Measurements from ENCODE around the gene SMG9. TPM values are rescaled to one million over a fixed set of nuclear protein-coding genes. Genes with fewer than 3 reads are reported as not detected.
"Not testable (repeated sequence)": the region's sequence is repeated elsewhere in the genome, so short reads cannot be mapped to it uniquely, and the experiment has no call there.

SMG9 gene
- total RNA-seq, 2 donors from 2014 or later: 62.8 to 145 TPM

DNA sequence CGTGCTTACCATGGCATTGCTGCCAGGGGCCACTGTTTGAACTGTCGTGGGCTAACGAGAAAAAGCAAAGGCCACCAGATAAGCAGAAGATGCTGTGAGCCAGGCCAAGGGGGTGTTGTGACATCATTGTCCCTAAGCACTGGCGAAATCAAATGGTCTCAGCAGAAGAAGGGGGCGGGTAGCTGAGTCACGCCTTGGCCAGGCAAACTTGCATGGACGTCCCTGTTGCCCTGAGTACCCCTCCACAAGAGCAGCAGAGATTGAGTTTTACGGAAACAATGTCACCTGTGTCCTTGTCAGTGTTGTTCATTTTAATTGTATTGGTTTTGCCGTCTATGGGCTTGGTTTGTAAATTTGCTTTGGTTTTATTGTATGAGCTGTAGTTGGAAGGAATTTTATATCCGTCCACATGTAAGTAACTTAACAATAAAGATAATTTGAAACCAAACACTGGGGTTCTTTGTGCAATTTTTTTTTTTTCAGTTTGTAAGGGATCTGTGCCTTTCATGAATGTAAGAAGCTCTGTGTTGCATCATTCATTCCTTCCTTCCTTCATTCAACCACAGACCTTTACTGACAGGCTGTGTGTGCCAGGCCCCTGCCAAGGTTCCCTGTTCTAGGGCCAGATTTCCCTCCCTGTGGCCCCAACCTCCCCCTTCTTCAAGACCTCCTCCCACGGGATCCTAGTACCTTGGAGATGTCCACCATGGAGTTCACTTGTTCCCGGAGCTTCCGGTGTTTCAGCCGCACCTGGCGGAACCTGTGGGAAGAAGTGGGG lies 13.7 kb upstream of the SMG9 start:
- peaks cover 42 to 72% of the 10 kb centered on the region in 2 donors for H3K36me3 Mint-ChIP-seq
- H3K27ac Mint-ChIP-seq: peak overlapping the region; percentile 24 to 38
- no peak for ATAC-seq
- no peaks in the 10 kb centered on the region for H3K9me3 Mint-ChIP-seq
- no peak for DNase-seq (ENCODE audit: low spot score in 2 of 2)

DNA sequence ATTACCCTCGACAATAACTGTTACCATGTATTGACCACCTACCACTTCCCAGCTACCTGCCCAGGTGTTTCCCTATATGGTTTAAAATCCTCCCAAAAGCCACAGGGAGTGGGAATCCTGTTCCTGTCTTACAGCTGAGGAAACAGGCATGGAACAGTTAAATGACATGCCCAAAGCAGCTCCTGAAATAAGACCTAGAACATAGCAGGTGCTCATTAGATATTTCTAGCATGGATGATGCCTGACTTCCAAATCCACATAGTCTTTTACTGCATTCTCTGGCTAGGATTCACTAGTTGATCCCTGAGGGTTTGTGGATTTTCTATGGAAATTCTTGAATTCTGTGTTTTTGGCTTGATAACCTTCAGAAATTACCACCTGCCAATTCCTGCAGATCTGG lies 13.1 kb upstream of the SMG9 start:
- H3K36me3 Mint-ChIP-seq: peaks cover 42 to 72% of the 10 kb centered on the region in 2 donors
- no peak overlapping the region for H3K27ac Mint-ChIP-seq
- ATAC-seq (no peak), DNase-seq (ENCODE audit: low spot score in 2 of 2) (no peak)
- H3K9me3 Mint-ChIP-seq: peaks cover 0 to 1% of the 10 kb centered on the region in 2 donors

DNA sequence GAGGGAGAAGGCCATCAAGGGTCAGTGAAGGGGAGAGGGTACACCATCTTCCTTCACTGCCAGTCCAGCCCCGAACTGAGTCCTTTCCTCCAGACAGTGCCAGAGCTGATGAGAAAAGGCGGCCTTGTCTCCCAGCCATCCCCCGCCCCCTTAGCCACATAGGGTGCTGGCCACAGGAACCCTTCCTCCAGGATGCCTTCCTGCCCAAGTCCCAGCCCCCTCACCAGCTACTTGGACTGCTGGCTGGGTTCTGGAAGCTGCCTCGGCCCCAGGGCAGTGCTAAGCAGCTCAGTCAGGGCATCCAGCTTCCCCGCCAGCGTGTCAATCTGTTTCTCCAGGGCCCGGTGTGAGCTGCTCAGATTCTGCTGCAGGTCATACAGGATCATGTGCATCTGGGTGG lies 12.6 kb upstream of the SMG9 start:
- no peak for DNase-seq (ENCODE audit: low spot score in 2 of 2)
- ATAC-seq: no peak
- Mint-ChIP-seq H3K27ac (peak overlapping the region; percentile 91 to 93), H3K9me3 (peaks cover 0 to 5% of the 10 kb centered on the region in 2 donors), H3K36me3 (peaks cover 42 to 72% of the 10 kb centered on the region in 2 donors)

DNA sequence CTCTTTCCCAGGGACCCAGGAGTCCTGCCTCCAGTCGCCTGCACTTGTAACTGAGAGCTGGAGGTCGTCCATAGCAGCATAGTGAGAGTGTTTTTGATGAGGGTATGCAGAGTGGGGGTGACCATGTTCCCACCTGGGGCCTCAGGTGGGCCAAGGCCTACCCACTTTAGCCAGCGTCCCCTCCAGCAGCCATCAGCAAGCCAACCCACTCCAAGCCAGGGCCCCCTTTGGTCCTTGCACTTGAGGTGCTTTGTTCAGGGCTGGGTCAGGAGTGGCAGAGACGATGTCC lies 11.9 kb upstream of the SMG9 start:
- peaks cover 0 to 5% of the 10 kb centered on the region in 2 donors for H3K9me3 Mint-ChIP-seq
- ATAC-seq (no peak), DNase-seq (ENCODE audit: low spot score in 2 of 2) (no peak)
- peaks cover 42 to 70% of the 10 kb centered on the region in 2 donors for H3K36me3 Mint-ChIP-seq
- H3K27ac Mint-ChIP-seq: peak overlapping the region; percentile 91 to 93

DNA sequence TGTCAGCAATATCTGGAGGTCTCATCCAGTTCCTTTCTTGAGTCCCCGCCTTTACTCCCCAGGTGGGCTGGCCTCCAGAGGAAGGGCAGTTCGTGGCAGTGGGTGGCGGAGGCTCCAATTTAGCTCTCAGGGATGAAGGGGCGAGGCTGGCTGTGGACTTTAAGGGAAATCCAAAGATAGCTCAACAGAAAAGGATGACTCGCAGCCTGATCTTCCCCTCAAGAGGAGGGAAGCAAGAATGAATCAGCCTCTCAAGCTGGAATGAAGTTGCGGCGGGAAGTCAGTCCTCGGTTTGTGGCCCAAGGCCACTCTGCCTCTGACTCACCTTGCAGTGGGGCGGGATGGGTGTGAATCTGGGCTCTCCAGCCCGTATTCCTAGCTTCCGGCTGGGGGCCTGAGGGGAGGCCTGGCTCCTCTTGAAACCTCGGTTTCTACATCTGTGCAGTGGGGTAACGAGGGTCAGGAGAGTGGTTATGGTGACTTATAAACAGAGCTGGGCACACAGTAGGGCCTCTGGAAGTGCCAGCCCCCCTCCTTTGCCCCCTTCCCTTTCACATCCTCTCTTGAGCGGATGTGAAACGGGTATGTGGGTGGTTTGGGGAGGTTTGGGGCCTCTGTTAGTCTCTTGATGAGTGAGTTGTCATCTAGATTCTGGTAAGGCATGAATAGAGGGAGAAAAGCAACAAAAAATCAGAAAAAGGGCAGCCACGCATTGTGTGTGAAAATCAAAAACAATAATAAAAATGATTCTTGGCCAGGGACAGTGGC lies 10.5 kb upstream of the SMG9 start:
- DNase-seq (ENCODE audit: low spot score in 2 of 2) (peak; percentile 82 to 94), ATAC-seq (peak; percentile 83 to 87)
- Mint-ChIP-seq H3K36me3 (peaks cover 32 to 65% of the 10 kb centered on the region in 2 donors), H3K9me3 (peaks cover 0 to 5% of the 10 kb centered on the region in 2 donors), H3K27ac (peak overlapping the region; percentile 91 to 93)

DNA sequence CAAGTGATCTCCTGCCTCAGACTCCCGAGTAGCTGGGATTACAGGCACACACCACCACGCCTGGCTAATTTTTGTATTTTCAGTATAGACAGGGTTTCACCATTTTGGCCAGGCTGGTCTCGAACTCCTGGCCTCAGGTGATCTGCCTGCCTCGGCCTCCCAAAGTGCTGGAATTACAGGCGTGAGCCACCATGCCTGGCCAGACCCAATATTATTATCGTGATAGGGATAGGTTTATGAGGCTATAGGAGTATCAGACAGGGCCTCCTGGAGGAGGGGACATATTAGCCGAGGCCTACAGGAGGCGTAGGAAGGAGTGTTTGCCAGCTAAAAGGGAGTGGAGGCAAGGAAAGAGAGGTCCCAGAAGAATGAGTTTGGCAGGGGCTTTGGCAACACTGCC lies 9.9 kb upstream of the SMG9 start:
- ATAC-seq; H3K9me3 Mint-ChIP-seq; DNase-seq (ENCODE audit: low spot score in 2 of 2): not testable (repeated sequence)
- peaks cover 29 to 59% of the 10 kb centered on the region in 2 donors for H3K36me3 Mint-ChIP-seq
- peak overlapping the region; percentile 91 to 93 for H3K27ac Mint-ChIP-seq

DNA sequence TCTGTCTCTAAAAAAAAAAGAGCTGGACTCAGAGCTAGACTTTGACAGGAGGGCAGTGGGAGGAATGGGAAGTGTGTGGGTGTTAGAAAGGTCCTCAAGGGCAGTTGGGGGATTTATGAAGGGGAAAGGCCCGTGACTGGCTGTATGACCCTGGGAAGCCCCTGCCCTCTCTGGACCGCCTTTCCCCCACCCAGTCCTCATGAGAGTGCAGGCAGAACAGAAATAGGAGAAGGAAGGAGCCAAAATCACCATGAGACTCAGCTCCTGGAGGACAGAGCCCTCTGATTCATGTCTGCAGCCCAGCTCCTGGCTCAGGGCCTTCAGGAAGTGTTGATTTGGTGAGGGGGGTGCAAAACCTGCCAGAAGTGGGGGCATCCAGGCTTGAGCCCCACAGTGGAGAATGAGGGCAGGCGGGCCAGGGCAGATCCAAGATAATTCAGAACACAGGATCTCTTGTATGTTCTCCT lies 8.7 kb upstream of the SMG9 start:
- DNase-seq (ENCODE audit: low spot score in 2 of 2) (peak in 1 of 2 donors; percentile 79), ATAC-seq (peak in 1 of 2 donors; percentile 32)
- H3K36me3 Mint-ChIP-seq: peaks cover 17 to 47% of the 10 kb centered on the region in 2 donors
- peaks cover 0 to 5% of the 10 kb centered on the region in 2 donors for H3K9me3 Mint-ChIP-seq
- H3K27ac Mint-ChIP-seq: peak overlapping the region; percentile 57 to 93

DNA sequence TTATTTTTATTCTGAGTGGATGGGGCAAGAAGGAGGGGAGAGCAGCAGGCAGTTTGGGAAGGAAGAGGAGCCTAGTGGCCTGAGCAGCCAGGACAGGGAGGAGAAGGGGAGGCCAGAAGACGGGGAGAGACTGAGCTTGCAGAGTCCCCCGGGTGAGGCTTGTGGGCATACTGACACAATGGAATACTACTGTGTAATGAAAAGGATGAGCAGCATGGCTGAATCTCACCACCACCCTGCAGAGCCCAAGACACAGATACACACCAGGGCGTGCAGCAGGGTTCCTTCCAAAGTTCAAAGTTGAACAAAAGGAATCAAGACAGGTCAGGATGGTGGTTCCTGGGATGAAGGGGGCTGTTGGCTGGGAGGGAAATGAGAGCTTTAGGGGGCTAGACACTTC lies 8.1 kb upstream of the SMG9 start:
- peak overlapping the region in 1 of 2 donors; percentile 93 for H3K27ac Mint-ChIP-seq
- H3K9me3 Mint-ChIP-seq: peaks cover 0 to 5% of the 10 kb centered on the region in 2 donors
- DNase-seq (ENCODE audit: low spot score in 2 of 2) (no peak), ATAC-seq (no peak)
- peaks cover 11 to 46% of the 10 kb centered on the region in 2 donors for H3K36me3 Mint-ChIP-seq

DNA sequence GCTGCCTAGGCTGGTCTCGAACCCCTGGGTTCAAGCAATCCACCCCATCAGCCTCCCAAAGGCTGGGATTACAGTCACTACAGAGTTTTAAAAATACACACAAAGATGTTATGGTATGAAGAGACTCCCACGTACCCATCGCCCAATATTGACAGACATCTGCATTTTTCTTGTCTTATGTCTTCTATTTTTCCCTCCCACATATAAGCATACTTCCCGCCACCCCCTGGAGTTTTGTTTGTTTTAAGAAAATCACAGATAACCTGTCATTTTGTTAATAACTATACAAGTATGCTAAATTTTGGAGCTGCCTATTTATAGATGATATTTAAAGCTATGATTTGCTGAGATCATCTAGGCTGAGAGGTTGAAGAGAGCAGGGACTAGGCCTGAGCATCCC lies 6.2 kb upstream of the SMG9 start:
- no peak for ATAC-seq
- Mint-ChIP-seq H3K27ac (no peak overlapping the region), H3K9me3 (peaks cover 0 to 5% of the 10 kb centered on the region in 2 donors), H3K36me3 (peaks cover 9 to 42% of the 10 kb centered on the region in 2 donors)
- DNase-seq (ENCODE audit: low spot score in 2 of 2): no peak

DNA sequence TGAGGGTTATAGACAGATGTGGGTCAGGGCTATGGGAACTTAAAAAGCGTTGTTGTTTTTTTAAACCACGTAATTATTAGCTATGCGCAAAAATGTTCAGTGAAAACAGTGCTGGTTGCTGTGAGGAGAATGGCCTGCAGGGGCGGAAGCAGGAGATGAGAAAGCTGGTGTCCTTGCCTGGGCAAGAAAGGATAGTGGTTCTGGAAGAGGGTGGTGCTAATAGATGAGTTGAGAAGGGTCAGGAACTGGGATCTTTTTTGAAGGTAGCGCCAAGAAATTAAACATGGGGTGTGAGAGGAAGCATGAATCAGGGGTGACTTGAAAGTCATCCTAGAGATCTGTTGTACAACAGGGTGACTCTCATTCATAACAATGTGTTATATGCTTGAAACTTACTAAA lies 4.8 kb upstream of the SMG9 start:
- H3K27ac Mint-ChIP-seq: no peak overlapping the region
- ATAC-seq (no peak), DNase-seq (ENCODE audit: low spot score in 2 of 2) (no peak)
- peaks cover 0 to 5% of the 10 kb centered on the region in 2 donors for H3K9me3 Mint-ChIP-seq
- H3K36me3 Mint-ChIP-seq: peaks cover 22 to 50% of the 10 kb centered on the region in 2 donors

DNA sequence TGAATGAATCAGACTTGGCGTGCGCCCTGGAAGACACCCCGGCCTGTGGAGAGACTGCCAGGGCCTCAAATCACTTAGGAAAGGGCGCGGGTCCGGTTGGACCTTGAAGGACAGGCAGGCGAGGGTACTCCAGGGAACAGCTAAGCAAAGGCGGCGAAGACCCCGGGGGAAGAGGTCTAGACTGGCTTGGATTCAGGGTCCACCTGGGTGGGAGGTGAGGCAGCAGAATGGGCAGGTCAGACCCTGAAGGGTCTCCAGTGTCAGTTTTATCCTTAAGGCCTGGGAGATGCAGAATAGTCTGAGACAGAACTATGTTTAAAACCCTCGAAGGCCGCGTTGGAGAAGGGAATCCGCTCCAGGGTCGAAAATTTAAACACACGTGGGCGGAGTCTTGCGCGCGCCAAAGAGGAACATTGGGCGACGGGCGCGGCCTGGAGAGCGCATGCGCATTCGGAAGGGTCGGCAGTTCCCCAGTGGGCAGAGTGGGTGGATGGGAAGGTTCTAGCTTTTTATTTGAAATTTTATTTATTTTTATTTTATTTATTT lies 567 bp upstream of the SMG9 start:
- Mint-ChIP-seq H3K9me3 (no peaks in the 10 kb centered on the region), H3K27ac (peak overlapping the region; percentile 99 to 100), H3K36me3 (peaks cover 35 to 61% of the 10 kb centered on the region in 2 donors)
- DNase-seq (ENCODE audit: low spot score in 2 of 2): peak; percentile 81 to 86
- ATAC-seq: no peak

DNA sequence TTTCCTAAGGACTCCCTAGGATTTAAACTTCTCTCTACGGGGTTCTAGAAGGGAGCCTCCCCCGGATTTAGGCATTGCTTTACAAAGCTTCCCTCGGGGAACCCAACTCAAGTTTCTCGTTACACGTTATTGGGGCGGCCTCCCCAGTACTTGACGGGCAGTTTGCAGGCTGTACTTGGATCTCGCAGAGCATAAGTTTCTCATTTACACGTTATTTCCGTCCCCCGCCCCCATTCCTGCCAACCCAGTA lies 584 bp downstream of the SMG9 start:
- peak overlapping the region; percentile 99 to 100 for H3K27ac Mint-ChIP-seq
- peaks cover 39 to 67% of the 10 kb centered on the region in 2 donors for H3K36me3 Mint-ChIP-seq
- no peak for ATAC-seq
- no peak for DNase-seq (ENCODE audit: low spot score in 2 of 2)
- H3K9me3 Mint-ChIP-seq: no peaks in the 10 kb centered on the region

DNA sequence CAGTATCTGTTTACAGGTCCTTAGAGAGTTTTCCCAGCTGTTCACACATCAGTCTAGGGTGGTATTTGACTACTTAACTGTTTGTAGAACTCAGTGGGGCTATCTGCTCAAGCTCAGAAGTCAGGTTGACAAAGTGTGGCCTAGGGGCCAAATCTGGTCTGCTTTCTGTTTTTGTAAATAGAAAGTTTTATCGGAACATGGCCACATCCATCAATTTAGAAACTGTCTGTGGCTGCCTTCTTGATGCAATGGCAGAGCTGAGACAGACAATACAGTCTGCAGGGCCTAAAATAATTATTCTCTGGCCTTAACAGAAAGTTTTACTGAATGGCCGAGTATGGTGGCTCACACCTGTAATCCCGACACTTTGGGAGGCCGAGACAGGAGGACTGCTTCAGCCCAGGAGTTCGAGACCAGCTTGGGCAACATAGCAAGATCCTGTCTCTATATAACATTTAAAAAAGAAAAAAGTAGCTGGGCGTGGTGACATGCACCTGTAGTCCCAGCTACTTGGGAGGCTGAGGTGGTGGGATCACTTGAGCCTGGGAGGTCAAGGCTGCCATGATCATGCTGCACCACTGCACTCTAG lies 2.4 kb downstream of the SMG9 start:
- no peak for ATAC-seq
- no peak for DNase-seq (ENCODE audit: low spot score in 2 of 2)
- H3K9me3 Mint-ChIP-seq: no peaks in the 10 kb centered on the region
- peaks cover 45 to 71% of the 10 kb centered on the region in 2 donors for H3K36me3 Mint-ChIP-seq
- H3K27ac Mint-ChIP-seq: peak overlapping the region; percentile 30 to 100

DNA sequence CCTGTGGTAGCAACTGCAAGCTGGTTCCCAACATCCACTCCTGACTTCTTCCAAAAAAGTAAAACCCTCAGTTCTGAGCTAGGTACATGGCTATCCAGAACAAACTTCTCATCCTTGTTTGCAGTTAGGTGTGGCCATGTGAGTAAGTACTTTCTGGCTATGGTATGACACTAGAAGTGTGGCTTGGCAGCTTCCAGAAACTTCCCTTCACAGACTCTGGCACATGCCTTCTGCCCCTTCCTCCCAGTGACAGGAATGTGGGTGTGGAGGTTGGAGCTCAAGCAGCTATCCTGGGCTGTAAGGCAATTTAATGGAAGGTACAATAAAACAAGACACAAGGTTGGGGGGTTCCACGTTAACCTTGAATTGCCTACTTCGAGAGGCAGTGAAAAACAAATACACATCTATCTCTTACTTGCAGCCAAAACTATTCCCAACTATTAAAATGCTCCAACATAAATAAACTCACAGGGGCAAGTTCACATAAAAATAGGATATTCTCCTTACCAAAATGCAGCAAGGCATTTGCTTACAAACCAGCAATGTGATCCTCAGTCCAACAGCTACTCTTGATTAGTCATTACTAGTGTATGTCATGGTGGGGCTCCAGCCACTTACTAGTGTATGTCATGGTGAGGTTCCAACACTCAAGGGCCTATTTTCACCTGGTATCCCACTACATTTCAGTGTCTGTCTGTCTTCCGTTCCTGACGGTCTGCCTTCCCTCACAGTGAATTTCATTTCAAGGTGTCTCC lies 3.1 kb downstream of the SMG9 start:
- peaks cover 44 to 73% of the 10 kb centered on the region in 2 donors for H3K36me3 Mint-ChIP-seq
- no peaks in the 10 kb centered on the region for H3K9me3 Mint-ChIP-seq
- peak overlapping the region; percentile 30 to 100 for H3K27ac Mint-ChIP-seq
- DNase-seq (ENCODE audit: low spot score in 2 of 2): no peak
- no peak for ATAC-seq

DNA sequence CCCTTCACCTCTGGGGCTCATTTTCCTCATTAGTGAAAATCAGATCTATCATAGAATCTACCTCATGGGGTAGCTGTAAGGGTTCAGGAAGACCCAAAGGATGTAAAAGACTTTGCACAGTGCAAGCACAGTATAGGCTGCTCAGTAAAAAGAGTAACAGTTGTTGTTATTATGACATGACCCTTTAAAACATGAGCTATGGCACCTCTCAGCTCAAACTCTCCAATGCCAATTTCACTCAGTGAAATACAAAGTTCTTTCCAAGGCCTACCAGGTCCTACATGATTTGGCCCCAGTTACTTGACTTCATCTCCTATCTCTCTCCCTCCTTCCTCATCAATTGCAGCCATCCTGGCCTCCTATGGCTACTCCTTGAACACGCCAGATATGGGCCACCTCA lies 4.9 kb downstream of the SMG9 start:
- Mint-ChIP-seq H3K9me3 (no peaks in the 10 kb centered on the region), H3K27ac (peak overlapping the region in 1 of 2 donors; percentile 92), H3K36me3 (peaks cover 37 to 55% of the 10 kb centered on the region in 2 donors)
- no peak for DNase-seq (ENCODE audit: low spot score in 2 of 2)
- no peak for ATAC-seq

DNA sequence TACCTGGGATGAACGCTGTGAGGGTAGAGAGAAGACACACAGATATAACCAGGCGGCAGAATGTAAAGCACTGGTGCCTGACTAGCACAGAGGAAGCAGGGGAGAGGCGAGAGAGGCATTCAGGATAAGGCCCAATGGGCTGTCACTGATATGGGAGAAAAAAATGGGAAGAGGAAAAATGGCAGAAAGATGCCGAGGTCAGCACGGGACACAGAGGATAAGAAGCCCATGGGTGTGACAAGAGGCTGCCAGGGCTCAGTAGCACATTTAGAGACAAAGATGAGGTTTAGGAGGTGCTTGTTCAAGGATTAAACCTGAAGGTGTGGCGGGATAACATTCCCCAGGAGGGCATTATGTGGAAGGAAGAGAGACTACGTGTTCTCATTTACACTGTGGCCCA lies 5.6 kb downstream of the SMG9 start:
- Mint-ChIP-seq H3K27ac (peak overlapping the region; percentile 47 to 90), H3K9me3 (no peaks in the 10 kb centered on the region)

More for the DNA sequence above, 5.6 kb downstream of the SMG9 start:
- DNase-seq (ENCODE audit: low spot score in 2 of 2) (no peak), ATAC-seq (no peak)
- peaks cover 42 to 53% of the 10 kb centered on the region in 2 donors for H3K36me3 Mint-ChIP-seq
